GM18499 (cell line): ENCODE results near the gene MALRD1.

Source experiments
- ATAC-seq: cut with Tn5 transposase; IDR thresholded peaks from one replicate; pipeline ENCODE4 v1.9.1; 2021; ENCODE audit warnings: moderate number of reproducible peaks; ENCODE audit not compliant: insufficient read depth, unreplicated experiment

The MALRD1 gene

DNA sequence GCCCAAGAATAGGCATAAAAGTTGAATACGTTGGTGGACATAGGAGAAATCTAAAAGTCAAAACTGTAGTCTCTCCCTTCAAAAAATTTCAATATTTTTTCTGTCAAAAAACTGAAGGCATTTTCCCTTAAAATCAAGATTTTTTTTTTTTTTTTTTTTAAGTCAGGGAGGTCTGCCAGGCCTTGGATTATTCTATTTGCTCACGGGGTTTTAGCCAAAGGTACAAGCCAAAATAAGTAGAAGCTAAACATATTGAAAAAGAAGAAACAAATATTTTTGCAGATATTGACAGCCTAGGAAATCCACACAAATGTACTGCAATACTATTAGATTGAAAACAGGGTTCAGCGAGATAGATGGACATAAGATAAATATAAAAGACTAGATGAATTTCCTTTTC is 577.6 kb downstream of the MALRD1 start:
- no peak for ATAC-seq

DNA sequence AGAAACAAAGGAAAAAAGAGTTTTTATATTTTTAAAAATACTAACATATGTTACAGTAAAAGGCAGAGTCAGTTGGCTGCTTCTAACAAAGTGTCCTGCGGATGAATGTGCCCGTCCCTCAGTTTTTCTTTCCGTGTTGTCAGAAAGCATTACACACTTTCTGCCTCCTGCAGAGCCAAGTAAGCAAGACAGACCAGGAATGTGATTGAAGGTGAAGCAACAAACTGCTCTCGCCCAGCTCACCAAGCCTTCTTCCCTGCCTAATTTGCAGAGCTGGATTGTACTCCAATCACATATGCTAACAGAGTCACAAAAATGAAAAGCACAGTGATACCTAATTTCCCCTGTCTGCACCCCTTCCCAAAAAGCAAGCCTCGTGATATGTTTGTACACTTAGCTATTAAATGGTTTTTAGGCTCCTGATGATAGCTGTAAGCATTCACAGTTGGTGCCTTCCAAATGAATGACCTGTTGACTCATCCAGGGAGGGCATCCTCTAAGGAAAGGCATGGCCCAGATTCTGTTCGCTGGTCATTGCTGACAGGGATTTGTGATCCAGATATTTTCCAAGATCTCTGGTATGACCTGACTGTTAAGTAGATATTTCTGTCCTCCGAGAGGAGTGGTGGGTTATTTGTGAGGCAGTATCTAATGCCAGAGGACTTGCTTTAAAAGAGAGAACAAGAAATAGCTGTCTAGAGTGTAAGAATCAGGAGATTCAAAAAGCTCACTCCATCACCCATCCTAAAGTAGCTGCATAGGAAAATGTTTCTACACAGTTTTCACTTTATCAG is 580.4 kb downstream of the MALRD1 start:
- ATAC-seq = no peak

DNA sequence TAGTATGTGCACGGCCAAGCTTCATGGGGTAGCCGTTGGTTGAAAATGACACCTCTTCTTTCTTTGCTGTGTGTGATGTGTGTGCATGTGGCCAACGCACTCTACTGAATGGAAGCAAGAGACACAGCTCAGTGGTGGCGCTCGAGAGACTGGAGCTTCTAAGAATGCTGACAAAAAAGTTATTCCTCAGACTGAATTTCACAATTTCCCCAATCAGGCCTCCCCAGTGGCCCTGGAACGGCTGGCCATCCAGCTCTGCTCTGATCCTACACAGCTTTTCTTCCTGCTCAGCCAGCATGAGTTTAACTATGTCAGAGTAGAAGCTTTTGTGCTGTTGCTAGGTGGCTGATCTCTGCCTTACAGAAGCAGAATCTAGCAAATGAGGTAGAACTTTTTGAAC is 581.0 kb downstream of the MALRD1 start:
- no peak for ATAC-seq

DNA sequence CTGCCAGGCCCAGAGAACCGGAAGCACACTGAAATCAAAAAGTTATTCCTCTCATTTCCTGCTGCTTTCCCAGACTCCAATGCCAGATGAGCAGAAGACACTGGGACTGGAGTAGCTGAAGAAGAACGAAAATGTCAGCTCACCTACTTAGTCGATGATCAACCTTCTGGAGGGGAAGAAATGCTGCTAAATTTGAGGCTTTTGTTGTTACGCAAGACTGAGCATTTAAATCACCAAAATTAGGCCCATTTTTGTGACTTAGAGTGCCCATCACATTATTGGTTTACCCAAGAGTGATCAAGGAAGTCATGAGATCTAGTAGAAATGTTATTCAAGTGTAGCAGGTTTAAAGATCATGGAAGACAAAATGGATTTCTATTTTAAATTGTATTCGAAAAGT is 585.6 kb downstream of the MALRD1 start:
- no peak for ATAC-seq

DNA sequence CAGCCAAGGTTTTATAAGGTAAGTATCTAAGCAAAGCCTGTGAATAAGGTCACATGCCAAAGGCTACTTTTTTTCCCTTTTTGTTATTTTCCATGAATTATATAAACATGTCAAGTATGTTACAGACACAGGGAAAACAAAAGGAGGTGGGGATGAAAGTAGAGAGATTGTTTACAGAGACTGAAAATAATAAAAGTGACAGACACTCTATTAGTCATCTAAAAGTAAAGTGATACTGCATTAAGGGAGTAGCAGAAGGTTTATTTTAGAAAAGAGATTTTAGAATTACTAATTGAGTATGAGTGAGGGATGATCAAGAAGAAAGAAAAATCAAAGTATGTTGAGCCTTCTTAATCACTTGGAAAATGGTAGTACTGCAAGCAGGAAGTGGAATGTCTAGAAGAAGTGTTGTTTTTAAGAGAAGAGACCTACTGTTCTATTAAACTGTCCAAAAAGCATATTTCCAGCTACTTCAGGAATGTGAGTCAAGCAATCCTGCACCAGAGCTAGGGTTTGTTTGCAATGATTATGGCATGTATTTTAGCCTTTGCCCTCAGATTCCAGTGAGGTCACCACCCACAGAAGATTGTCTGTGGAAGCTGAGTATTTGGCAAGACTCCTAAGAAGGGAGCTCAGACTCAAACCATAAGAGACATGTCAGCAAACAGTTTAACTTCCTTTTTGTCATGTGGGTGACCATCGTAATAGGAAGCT is 589.7 kb downstream of the MALRD1 start:
- ATAC-seq = no peak

DNA sequence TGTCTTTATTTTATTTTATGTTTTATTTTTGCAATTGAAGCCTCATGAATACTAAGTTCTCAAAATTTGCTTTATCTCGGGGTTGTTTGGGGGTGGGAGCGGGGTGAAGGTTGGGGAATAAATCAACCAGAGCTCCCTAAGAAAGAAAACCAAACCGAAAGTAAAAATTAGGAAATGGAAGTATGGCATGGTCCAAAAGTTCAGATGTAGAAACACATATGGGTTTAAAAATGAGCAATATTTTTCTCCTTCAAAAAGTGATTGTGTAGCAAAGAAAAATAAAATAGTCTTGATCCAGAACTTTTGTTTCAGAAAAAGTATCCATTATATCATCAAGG is 590.3 kb downstream of the MALRD1 start:
- no peak for ATAC-seq

DNA sequence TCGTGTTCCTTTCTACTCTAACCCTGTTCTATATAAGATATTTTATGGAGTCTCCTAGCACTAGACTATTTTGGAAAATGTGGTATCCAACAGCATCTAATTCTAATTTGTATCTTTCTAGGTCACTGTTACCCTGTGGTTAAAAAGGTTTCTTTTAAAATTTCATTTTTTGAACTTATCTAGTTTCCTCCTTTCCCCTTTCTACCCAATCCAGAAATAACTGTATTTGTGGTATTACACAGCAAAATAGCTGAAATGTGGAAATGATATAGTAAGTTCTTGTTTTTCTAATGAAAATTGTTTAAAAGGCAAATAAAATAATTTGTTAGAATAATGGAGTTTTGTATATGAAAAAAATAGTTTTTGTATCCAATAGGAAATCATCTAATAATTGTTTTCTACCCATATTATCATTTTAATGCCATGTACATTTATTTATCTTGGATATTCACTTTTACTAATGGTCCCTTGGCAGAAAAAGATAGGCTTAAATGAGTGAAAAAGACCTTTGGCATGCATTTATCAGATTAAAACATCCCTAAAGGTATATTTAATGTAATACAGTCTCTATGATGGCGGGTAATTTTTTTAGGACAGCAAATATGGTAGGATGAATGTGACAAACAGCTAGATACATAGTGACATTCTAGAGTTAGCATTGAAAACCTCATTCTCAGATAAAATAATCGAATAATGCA is 592.1 kb downstream of the MALRD1 start:
- ATAC-seq = no peak

DNA sequence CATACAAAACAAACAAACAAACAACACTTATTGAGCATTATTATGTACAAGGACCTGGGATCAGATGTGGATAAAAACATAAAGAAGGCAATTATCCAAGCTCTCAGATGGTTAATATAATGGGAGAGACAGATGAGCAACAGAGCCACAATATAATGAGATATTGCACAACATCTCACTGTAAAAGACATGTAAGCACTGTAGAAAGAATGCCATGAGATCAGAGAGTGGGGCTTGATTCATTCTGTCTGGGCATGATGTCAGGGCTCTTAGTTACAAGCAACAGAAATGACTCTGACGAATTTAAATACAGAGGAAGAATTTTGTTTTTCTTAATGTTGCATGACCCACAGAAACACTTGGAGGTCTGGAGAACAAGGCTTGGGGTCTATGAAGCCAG is 602.9 kb downstream of the MALRD1 start:
- ATAC-seq = no peak

DNA sequence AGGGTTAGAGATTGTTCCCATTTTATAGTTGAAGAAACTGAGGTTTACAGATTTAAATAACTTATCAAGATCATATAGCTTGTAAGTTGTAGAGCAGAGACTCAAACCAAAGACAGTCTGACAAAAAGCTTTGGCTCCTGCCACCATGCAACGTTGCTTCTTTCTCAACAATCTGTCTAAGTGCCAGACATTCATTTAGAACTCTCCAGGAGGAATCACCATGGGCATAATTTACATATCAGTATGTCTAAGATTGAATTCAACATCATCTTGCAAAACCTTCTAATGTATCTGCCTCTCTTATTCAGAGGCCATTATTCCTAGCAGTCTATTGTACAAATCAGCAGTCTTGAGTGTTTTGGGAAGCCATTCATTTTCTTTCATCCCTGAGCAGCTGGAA is 604.1 kb downstream of the MALRD1 start:
- no peak for ATAC-seq

DNA sequence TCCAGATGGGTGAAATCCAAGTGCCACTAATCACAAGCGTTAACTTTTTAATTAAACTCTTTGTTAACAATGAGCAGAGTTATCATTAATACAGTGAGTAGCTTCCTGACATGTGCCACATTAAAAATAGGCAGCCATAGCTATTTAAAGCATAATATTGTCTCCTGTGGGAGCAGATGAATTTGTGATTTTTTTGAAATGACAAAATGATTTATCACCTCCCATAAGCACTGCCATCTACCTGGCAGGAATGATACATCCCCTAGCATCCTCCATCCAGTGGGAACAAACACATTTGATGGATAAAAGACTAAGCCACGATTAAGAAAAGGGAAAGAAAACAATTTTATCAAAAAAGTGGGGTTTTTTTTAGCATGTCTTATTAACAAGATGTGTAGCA is 605.3 kb downstream of the MALRD1 start:
- no peak for ATAC-seq

DNA sequence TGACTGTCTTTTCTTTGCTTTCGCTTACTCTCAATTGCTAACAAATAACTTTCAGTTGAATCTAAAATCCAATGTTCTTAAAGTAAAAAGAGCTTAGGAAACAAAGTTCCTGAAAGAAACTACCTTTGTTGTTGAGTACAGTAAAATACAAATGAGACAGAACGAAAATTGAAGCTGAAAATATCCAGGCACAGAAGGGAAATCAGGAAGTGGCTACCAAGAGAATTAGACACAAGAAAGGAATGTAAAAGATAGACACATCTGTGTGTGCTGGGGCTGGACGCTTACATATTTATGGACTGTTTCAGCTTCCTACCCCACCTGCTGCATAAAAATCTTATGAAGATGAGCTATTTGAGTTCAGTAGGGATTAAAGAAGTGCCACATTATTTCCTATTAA is 606.0 kb downstream of the MALRD1 start:
- ATAC-seq = no peak

DNA sequence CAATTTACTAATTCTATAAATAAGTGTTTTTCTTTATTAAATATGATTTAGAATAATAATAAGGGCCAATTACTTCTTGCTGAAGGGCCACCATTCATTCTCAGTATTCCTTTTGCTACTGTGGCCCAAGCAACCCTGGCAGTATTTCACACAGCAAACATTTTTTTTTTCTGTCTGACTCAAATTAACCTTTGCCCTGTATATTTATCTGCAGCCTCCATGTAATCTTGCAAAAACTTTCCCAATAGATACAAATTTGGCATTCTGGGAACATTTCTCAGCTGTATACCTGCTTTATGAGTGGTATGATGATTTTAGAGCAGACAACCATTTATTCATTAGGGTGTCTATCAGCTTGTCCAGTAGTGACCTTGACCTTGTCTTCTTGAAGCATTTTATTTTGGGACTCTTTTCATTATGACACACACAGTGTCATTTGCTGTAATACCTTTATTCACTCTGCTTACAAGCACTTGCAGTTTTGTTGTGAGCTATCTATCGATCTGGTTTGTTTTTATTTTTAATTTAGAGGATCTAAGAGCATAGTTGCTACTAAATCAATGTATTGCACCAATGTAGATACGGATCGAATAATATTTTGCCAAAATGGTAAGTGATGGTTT is 607.9 kb downstream of the MALRD1 start:
- ATAC-seq = no peak

DNA sequence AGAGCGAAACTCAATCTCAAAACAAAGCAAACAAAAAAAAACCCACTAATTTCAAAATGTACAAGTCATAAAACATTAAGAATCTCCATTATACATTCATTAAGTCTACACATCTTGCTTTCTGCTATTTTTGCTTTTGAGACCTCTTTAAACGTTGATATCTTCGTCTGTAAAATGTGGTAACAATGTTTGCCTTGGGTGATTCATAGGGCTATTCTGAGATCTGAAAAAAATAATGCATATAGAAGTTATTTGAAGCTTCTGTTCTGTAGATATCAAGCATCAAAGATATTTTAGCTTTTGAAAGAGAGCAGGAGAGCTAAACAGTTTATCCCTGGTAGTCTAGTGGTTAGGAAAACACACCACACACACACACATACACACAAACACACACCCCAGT is 609.5 kb downstream of the MALRD1 start:
- ATAC-seq = no peak

DNA sequence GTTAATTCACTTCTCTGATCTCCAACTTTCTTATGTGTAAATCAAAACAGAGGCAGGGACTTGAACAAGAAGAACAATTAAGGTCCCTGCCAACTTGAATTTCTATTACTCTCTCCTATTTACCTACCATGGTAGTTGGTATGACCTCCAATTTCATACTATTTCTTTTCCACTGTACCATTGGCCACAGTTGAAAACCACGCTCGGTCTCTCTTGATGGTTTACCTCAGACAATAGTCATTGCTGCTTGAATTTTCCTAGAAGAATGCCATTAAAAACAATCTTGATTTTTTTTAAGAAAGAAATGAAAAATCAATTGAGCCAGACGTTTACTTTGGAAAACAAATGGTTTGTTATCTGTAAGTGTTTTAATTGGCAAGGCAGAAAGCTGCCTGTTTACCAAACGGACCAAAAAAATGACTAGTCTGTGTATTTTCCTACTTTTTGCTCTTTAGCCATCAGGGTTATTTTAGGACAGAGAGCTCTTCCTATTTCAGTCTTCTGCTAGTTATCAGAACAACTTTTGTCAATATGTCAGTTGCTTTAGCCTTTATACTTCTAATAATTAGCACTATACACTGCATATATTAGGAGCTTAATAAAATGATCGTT is 610.1 kb downstream of the MALRD1 start:
- no peak for ATAC-seq

DNA sequence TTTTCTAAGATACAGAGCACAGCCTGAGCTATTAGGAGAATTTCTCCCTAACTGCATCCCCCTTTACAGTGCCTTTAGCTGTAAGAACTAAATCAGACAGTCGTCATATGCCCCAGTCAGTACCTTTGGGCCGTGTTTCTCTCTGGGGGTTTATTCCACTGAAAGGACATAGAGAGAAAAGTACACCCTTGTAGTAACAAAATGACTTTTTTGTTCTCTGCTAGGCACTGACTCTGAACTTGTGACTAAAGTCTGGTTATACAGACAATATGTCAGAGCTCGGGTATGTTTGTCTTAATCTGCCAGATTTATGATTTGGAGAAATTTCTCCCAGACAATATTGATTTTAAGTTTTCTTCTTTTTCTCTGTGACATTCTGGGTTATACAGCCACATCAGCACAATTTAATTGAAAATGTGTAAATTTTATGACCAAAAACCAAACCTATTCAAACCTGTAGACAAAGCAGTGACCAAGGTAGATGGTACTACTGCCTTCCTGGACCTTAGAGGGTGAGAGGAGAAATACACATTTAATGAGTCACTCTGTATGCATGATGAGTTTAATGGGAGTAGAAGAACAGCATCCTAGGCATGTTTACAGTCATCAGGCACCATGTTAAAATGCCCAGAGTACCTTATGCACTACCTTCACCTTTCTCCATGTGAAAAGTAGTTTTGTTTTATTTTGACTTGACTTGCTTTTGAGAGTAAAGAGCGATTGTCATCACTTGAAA is 611.5 kb downstream of the MALRD1 start:
- ATAC-seq = no peak

DNA sequence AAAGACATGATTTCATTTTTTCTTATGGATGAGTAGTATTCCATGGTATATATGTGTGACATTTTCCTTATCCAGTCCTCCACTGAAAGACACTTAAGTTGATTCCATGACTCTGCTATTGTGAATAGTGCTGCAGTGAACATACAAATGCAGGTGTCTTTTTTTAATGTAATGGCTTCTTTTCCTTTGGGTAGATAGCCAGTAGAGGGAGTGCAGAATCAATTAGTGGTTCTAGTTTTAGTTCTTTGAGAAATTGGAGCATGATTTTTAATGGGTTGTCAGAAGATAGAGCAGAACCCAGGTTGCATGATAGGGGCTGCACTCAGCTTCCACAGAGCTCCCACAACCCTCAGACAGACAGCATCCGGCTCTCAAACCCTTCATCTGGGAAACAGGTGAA is 614.7 kb downstream of the MALRD1 start:
- no peak for ATAC-seq

DNA sequence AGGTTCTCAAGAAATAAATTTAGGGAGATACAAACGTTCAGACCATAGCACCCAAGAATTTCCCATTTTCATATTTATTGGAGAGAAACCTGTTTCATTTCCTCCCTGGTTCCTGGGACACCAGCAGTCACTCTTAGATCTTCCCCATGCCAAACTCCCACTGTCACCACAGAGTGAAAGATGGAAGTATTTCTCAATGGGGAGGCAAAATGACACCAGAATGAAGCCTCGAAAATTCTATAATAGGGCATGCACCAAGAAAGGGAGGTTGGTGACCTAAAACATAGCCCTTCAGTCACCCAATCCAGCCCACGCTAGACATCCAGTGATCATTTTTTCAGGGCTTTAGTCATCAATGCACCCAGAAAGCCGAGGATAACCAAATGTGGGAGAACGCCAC is 619.5 kb downstream of the MALRD1 start:
- ATAC-seq = no peak

DNA sequence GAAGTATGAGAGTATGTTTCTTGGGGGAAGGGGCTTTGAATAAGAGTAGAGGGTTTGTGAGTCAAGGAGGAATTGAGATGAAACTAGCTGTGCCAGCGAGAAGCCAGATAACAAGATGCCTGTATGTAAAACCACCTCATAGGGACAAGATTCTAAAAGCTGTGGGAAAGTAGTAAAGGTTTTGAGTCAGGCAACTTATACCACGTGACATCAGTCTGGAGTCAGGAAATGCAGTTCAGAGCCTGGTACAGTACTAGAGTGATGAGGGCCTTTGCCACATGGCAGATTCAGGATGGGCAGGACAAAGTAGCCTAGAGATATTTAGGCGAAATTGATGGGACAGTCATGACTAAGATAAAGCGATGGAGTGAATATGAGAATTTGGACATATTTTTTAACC is 627.5 kb downstream of the MALRD1 start:
- ATAC-seq = no peak

DNA sequence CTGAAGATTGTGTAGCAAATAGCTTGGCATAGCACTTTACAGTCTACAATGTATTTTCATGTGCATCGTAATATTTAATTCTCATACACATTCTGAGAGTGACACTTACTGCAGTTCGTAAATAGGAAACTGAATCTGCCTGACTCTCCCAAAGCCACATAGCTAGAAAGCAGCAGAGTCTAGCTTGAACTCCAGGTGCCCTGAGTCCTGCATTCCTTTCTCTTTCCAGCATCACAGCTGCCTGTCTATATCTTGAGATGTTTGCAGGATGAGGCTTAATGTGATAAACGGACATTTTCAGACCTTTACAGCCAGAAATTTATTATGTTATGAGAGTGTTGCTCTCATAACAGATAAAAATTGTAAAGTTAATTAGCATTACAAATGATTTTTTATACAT is 634.8 kb downstream of the MALRD1 start:
- ATAC-seq = no peak

DNA sequence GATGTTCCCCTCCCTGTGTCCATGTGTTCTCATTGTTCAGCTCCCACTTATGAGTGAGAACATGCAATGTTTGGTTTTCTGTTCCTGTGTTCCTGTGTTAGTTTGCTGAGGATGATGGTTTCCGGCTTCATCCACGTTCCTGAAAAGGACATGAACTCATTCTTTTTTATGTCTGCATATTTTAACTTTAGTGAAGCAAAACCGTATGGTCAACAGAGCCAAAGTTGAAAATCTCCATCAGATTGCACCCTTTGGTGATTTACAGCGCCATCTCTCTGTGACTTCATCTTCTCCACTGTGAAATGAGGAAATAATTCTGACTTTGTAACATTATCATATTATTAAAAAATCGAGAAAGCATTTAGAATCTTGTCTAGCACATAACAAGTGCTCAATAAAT is 635.4 kb downstream of the MALRD1 start:
- ATAC-seq = no peak
